NCI-H82 (cell line): ENCODE results near the gene CDH4.

Experiments used
- DNase-seq: peaks from one replicate; lab custom pipeline; 2025; lab: John Stamatoyannopoulos, UW

Gene CDH4

GRCh38 chr20:61917474-61918145, 665.5 kb downstream of the CDH4 start:
- DNase-seq: no peak

GRCh38 chr20:61918548-61918947, 666.5 kb downstream of the CDH4 start:
- DNase-seq: peak; percentile 16

- DNase-seq: no peak
Measured at GRCh38 chr20:61919239-61919638, 667.2 kb downstream of the CDH4 start.

GRCh38 chr20:61919675-61920365, 667.8 kb downstream of the CDH4 start:
- DNase-seq: no peak

GRCh38 chr20:61922411-61922810, 670.4 kb downstream of the CDH4 start:
- no peak for DNase-seq

- no peak for DNase-seq
Measured at GRCh38 chr20:61922936-61923335, 670.9 kb downstream of the CDH4 start.

- DNase-seq: no peak
Measured at GRCh38 chr20:61923371-61924166, 671.5 kb downstream of the CDH4 start.

- no peak for DNase-seq
Measured at GRCh38 chr20:61924211-61924857, 672.3 kb downstream of the CDH4 start.

GRCh38 chr20:61924858-61925554, 672.9 kb downstream of the CDH4 start:
- DNase-seq: no peak

- DNase-seq: no peak
Measured at GRCh38 chr20:61925555-61926252, 673.6 kb downstream of the CDH4 start.

GRCh38 chr20:61926253-61926613, 674.2 kb downstream of the CDH4 start:
- DNase-seq: no peak

GRCh38 chr20:61926796-61927192, 674.7 kb downstream of the CDH4 start:
- no peak for DNase-seq

GRCh38 chr20:61927193-61927825, 675.2 kb downstream of the CDH4 start:
- DNase-seq: no peak

- DNase-seq: no peak
Measured at GRCh38 chr20:61927826-61928541, 675.9 kb downstream of the CDH4 start.

- no peak for DNase-seq
Measured at GRCh38 chr20:61929561-61929960, 677.5 kb downstream of the CDH4 start.

- DNase-seq: no peak
Measured at GRCh38 chr20:61929971-61930666, 678.1 kb downstream of the CDH4 start.

- DNase-seq: no peak
Measured at GRCh38 chr20:61930776-61931475, 678.9 kb downstream of the CDH4 start.

- no peak for DNase-seq
Measured at GRCh38 chr20:61931476-61932198, 679.6 kb downstream of the CDH4 start.
